ENCODE measurements around the gene NMU. TPM values are rescaled to one million over a fixed set of nuclear protein-coding genes. Genes with fewer than 3 reads are reported as not detected.

Gene NMU, protein sequence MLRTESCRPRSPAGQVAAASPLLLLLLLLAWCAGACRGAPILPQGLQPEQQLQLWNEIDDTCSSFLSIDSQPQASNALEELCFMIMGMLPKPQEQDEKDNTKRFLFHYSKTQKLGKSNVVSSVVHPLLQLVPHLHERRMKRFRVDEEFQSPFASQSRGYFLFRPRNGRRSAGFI
- not detected in 2 replicates for total RNA-seq (2013; cell fraction: nucleolus; rRNA removed)
- total RNA-seq (2014; rRNA removed) (not detected in 2 replicates), total RNA-seq (2014; rRNA removed; fragmentation: Illumina TruSeq; extraction: Trizol) (not detected in 2 replicates), total RNA-seq (2021) (0.40 TPM in 1 of 2 replicates, not detected in the other), polyA plus RNA-seq (2011; rRNA removed) (0.16 TPM in 1 of 2 replicates, not detected in the other), polyA plus RNA-seq (2014; fragmentation: Illumina TruSeq; extraction: Trizol) (not detected in 2 replicates), polyA plus RNA-seq (2014; fragmentation: Nextera tagmentation; extraction: Ambion mirVana) (not detected), polyA plus RNA-seq (2014; rRNA removed) (not detected in 2 replicates), polyA plus RNA-seq (2016; fragmentation: Nextera tagmentation; extraction: Ambion mirVana) (under 1 TPM in 1 of 2 experiments, not detected in 1; 0.33 TPM), polyA minus RNA-seq (2011; rRNA and poly(A)+ RNA removed) (not detected in 2 replicates), Bru-seq, nascent RNA (percentile 10 among the genes with signal in this experiment), BruChase-seq, experiment 1, labeled RNA remaining after a 6-hour chase (percentile 3 among the genes with signal in this experiment), BruChase-seq, experiment 2, labeled RNA remaining after a 2-hour chase (percentile 5 among the genes with signal in this experiment)
- polyA plus RNA-seq (2011; ENCODE audit: low read depth) = not detected
- polyA plus RNA-seq (2011; cell fraction: cytosol; rRNA removed) = not detected in 2 replicates
- polyA plus RNA-seq (2011; cell fraction: nucleus; rRNA removed) = not detected in 2 replicates
- not detected in 2 replicates for polyA plus RNA-seq (2012)
- not detected in 2 replicates for polyA minus RNA-seq (2011; cell fraction: cytosol; rRNA and poly(A)+ RNA removed)
- not detected in 2 replicates for polyA minus RNA-seq (2011; cell fraction: nucleus; rRNA and poly(A)+ RNA removed)
- long read RNA-seq, experiment 1 = 0 reads
- long read RNA-seq, experiment 2 = 0 reads

DNA sequence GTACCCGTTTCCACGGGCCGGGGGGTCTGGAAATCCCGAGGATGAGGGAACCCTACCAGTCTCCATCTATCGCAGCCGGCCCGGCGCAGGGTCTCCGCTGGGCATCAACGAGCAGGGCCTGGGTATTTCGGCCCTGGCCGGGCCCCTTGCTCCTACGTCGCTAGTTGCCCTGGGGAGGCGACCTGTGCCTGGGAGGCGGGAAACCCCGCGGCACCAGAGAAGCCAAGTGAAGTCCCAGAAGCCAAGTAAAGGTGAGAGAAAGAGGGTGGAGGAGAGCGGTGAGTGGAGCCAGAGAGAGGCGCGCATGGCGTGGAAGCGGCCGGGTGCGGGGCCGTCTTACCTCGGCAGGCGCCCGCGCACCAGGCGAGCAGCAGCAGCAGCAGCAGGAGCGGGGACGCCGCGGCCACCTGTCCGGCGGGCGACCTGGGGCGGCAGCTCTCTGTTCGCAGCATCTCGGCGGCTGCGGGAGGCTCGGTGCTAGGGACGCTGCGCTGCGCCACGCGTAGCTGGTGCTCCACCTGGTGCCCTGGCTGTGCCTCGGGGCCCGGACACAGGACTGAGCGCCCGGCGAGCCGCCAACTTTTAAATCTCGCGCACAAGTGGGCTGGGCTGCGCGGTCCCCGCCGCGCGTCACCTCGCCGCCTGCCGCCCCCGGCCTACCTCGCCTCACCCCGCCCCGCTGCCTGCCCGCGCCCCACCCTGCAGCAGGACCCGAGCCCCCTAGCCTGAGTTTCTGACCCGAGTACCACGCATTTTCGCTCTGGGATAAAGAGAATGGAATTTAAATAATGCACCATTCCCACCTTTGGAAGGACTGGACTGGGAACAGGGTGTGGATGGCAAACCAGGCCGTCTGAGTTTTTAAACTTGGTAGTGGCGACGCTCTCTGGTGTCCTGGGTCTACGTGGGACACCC is at the start of gene NMU:
Gene NMU (minus strand): TSS at position 558 of the 915 bp plus-strand sequence. CDS start 106 bp downstream, at position 452.
- H3K27me3 ChIP-seq (replicated peaks in 1 of 2; ENCODE audit: control insufficient read depth in 2 of 2, insufficient read depth in 2 of 2, low read length in 1 of 2) = peaks cover 3% of the 10 kb centered on the region in 2 experiments
- no TSS peak for BruUV-seq (replicated peaks)
- no peak for TF ChIP-seq CEBPB (IDR thresholded peaks at IDR 0.05; ENCODE audit: borderline replicate concordance in 1 of 2, low read depth in 2 of 2, low read length in 2 of 2)
- 0 out of 2 replicates have a peak, but pooled peaks have one; percentile 21 for TF ChIP-seq LARP7 (IDR thresholded peaks at IDR 0.05)
- 0 out of 2 replicates have a peak, but pooled peaks have one; percentile 8 for TF ChIP-seq RAD21 (IDR thresholded peaks at IDR 0.05; ENCODE audit: insufficient read depth, low read depth, low read length)
- TF ChIP-seq, protein P1, sequence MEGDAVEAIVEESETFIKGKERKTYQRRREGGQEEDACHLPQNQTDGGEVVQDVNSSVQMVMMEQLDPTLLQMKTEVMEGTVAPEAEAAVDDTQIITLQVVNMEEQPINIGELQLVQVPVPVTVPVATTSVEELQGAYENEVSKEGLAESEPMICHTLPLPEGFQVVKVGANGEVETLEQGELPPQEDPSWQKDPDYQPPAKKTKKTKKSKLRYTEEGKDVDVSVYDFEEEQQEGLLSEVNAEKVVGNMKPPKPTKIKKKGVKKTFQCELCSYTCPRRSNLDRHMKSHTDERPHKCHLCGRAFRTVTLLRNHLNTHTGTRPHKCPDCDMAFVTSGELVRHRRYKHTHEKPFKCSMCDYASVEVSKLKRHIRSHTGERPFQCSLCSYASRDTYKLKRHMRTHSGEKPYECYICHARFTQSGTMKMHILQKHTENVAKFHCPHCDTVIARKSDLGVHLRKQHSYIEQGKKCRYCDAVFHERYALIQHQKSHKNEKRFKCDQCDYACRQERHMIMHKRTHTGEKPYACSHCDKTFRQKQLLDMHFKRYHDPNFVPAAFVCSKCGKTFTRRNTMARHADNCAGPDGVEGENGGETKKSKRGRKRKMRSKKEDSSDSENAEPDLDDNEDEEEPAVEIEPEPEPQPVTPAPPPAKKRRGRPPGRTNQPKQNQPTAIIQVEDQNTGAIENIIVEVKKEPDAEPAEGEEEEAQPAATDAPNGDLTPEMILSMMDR (IDR thresholded peaks at IDR 0.05 in 2 of 3, conservative IDR thresholded peaks at IDR 0.05 in 1 of 3; ENCODE audit: control insufficient read depth in 2 of 3, extremely low read depth in 1 of 3, insufficient read depth in 1 of 3, low read depth in 3 of 3, low read length in 3 of 3) = peak in 1 of 3 experiments; percentile 28; a peak in 1 of 6 replicates
- peak within 1 kb of the TSS; percentile 23; the same call in 1 of the 2 replicates for H3K4me2 ChIP-seq (ENCODE audit: control insufficient read depth, insufficient read depth)
- intact Hi-C loops (cut with micrococcal nuclease; ENCODE audit: unreplicated experiment) = no loop called here
- no peaks in the 10 kb centered on the region for H3K4me1 ChIP-seq (ENCODE audit: control insufficient read depth, insufficient read depth, low read length)
- ChIA-PET SMC1A (ENCODE audit: uncharacterized antibody, unreplicated experiment) (interaction anchor here (1.0 kb wide), 1 partner anchor 72 kb away, joined by 3 read pairs; no protein-coding TSS in a partner anchor), POLR2A (no interaction called here), RAD21 (ENCODE audit: unreplicated experiment) (no interaction called here), CTCF (no interaction called here)
- H3K36me3 ChIP-seq (ENCODE audit: control insufficient read depth in 2 of 2, insufficient read depth in 2 of 2, low read length in 1 of 2) = no peaks in the 10 kb centered on the region
- no peaks in the 10 kb centered on the region for H3K9me3 ChIP-seq (replicated peaks; ENCODE audit: control insufficient read depth, insufficient read depth, low read length)
- 4% methylated on average over 63 of the region's 80 CpGs for WGBS (ENCODE audit: insufficient coverage, insufficient replicate concordance, low lambda C conversion rate, missing lambda C conversion rate)
- H4K20me1 ChIP-seq (ENCODE audit: control insufficient read depth, insufficient read depth) = no peaks in the 10 kb centered on the region
- H3K79me2 ChIP-seq (ENCODE audit: control insufficient read depth, insufficient read depth, low read length) = no peaks in the 10 kb centered on the region
- FAIRE-seq (no peak), ATAC-seq (peak; percentile 95), DNase-seq (ENCODE audit: low read depth, low spot score) (no peak)
- no peak within 1 kb of the TSS for H2AFZ ChIP-seq (ENCODE audit: control insufficient read depth, low read depth, low read length)
- no peak within 1 kb of the TSS for H3K27ac ChIP-seq (ENCODE audit: control insufficient read depth, insufficient read depth)
- no peak within 1 kb of the TSS for H3K4me3 ChIP-seq
- no peak within 1 kb of the TSS for H3K9ac ChIP-seq (ENCODE audit: control insufficient read depth, insufficient read depth, low read length)
- in situ Hi-C loops (cut with MboI) = no loop called here

Data from GM12878 (cell line).